Stromal cell of bone marrow (primary cell): ENCODE measurements around the gene CTAG1A.
A peak's percentile ranks its signal among the peaks of the same experiment; 100 is the strongest.
"Not testable (repeated sequence)": the region's sequence is repeated elsewhere in the genome, so short reads cannot be mapped to it uniquely, and the experiment has no call there.

Source experiments
- DNase-seq: peaks from one replicate; pipeline ENCODE4 v3.0.0-alpha.2; 2012; ENCODE audit warnings: low read depth

CTAG1A gene

DNA sequence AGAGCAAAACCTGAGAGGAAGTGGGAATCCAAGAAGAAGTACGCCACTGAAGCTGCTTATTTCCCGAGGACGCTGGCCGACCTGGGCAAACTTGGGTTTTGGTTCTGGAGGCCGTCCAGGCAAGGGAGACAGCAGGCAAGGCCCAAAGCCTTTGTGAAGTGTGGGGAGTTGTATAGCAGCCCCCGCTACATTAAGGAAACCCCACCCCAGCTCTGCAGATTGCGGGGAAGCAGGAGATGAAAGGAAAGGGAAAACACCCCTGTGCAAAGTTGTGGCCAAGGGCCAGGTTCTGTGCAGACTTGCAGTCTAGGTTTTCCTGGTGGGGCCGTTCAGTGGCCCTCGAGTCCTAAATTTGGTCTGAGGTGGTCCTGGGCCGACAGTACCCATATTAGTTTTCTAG lies 11.9 kb upstream of the CTAG1A start:
- DNase-seq: not testable (repeated sequence)

- not testable (repeated sequence) for DNase-seq
Measured at GRCh38 chrX:154575076-154575475, 9.9 kb upstream of the CTAG1A start.

GRCh38 chrX:154582994-154583393 lies 1.9 kb upstream of the CTAG1A start:
- not testable (repeated sequence) for DNase-seq

- not testable (repeated sequence) for DNase-seq
Measured at GRCh38 chrX:154590415-154590814, 5.5 kb downstream of the CTAG1A start.

- DNase-seq: no peak
Measured at GRCh38 chrX:154592505-154592904, 7.6 kb downstream of the CTAG1A start.

DNA sequence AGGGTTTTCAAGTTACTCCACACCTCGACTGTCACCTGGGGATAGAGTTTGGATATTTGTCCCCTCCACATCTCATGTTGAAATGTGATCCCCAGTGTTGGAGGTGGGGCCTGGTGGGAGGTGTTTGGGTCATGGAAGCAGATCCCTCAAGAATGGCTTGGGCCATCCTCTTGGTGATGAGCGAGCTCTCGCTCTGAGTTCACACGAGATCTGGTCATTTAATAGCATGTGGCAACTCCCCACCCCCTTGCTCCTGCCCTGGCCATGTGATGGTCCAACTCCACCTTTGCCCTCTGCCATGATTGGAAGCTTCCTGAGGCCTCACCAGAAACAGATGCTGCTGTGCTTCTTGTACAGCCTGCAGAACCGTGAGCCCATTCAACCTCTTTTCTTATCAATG lies 8.3 kb downstream of the CTAG1A start:
- DNase-seq: no peak

GRCh38 chrX:154594491-154594890 lies 9.6 kb downstream of the CTAG1A start:
- no peak for DNase-seq

DNA sequence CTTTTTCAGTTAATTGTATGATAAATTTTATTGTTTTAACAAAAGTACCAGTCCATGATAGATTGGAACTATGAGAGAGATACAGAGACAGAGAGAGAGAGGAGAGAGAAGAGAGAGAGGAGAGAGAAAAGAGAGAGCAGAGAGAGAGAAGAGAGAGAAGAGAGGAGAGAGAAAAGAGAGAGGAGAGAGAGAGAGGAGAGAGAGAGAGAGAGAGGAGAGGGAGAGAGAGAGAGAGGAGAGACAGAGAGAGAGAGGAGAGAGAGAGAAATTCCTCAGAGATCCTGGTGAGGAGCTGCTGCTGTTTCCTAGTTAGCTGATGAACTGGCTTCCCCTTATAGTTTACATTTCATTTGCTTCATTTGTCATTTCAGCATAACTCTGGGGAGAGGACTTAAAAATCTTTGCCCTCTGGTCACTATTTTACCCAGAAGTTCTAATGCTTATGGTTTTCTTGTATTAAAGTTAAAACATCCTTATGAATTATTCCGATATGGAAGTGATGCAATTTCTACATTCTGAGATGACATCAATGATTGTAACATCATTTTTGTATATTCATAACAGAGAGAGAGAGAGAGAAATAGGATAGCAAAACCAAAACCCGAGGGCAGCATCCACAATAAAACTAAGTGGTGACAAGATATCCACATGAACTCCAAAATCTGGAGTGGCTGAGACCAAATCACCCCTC lies 10.8 kb downstream of the CTAG1A start:
- DNase-seq: no peak

GRCh38 chrX:154596290-154596929 lies 11.5 kb downstream of the CTAG1A start:
- DNase-seq: no peak

GRCh38 chrX:154597221-154597620 lies 12.3 kb downstream of the CTAG1A start:
- no peak for DNase-seq

- DNase-seq: no peak
Measured at GRCh38 chrX:154598656-154599055, 13.7 kb downstream of the CTAG1A start.

GRCh38 chrX:154599531-154599930 lies 14.6 kb downstream of the CTAG1A start:
- DNase-seq: no peak

DNA sequence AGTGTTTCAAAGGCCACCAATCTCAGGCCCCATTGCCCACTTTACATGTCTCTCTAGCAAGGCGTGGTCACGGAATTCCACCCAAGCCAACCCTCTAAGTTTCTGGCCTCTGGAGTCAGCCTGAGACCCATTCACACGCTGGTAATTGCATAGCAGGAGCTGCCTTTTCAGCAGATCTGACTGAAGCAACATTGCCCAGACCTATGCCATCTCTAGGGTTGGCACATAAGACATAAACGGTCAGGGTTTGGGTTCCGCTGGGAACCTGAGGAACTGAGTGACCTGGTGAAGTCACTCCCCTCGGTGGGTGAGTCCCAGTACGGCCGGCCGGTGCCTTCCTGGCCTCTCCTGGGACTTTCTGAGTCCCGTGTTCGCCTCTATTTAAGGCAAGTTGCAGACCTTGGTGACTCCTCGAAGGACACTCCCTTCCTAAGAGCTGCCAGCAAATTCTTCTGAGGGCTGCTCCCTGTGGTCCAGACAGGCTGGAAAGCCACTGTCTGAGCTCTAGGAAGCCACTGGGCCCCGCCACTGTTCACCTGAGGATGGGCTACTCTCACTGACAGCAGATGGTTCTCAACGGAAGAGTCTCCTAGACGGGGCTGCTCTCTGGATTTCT lies 15.9 kb downstream of the CTAG1A start:
- DNase-seq: no peak

DNA sequence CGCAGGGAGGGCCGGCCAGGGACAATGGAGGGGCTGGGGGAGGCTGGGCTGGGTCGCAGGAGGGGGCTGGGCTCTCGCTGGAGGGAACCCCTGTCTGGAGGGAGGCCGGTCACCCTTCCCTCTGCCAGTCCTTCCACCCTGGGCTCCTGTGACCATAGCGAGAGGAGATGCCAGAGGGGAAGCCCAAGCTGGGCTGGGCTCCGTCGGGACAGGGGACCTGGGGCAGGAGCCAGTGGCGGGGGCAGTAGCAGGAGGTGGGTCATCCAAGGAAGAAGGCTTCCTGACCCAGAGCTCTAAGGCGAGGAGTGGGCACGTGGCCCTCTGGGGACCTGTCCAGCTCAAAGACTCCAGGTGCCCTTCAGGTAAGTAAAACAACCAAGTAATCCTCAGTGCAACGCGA lies 17.3 kb downstream of the CTAG1A start:
- no peak for DNase-seq

DNA sequence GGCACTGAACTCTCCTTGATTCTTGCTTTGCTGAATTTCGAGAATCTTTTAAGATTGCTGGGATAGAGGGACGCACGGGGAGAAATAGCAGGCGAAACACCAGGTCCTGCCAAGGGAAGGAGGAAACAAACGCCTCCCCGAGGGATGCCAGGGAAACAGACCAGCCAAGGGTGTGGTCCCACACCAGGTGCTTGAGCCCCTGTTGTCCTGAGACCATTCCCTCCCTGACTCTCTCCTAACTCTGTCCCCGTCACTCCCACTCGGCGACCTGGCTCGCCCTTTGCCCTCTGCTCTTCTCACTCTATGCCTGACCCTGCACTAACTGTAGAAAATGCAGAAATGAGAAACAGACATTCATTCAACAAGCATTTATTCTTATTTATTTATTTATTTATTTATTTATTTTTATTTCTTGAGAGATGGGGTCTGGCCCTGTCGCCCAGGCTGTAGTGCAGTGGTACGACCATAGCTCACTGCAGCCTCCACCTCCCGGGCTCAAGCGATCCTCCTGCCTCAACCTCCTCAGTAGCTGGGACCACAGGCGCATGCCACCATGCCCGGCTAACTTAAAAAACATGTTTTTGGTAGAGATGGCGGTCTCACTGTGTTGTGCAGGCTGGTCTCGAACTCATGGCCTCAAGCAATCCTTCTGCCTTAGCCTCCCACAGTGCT lies 18.0 kb downstream of the CTAG1A start:
- no peak for DNase-seq

GRCh38 chrX:154603438-154604430 lies 18.8 kb downstream of the CTAG1A start:
- peak; percentile 37 for DNase-seq

GRCh38 chrX:154605566-154605965 lies 20.6 kb downstream of the CTAG1A start:
- no peak for DNase-seq

- DNase-seq: no peak
Measured at GRCh38 chrX:154607370-154607769, 22.4 kb downstream of the CTAG1A start.

- DNase-seq: not testable (repeated sequence)
Measured at GRCh38 chrX:154607976-154608375, 23.0 kb downstream of the CTAG1A start.

- DNase-seq: not testable (repeated sequence)
Measured at GRCh38 chrX:154608823-154609222, 23.9 kb downstream of the CTAG1A start.

- DNase-seq: not testable (repeated sequence)
Measured at GRCh38 chrX:154611146-154611545, 26.2 kb downstream of the CTAG1A start.

DNA sequence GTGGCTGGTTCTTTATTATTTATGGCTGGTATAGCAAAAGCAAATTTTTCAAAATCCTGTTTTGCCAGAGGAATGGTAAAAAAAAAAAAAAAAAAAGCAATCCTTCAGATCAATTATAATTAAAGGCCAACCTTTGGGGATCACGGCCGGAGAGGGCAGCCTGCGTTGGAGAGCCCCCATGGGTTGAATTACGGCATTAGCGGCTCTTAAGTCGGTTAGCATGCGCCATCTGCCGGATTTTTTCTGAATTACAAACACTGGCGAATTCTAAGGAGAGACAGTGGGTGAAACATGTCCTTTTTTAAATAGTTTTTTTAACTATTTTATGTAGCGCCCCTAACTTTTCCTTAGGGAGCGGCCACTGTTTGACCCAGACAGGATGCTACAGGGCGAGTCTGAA lies 28.7 kb downstream of the CTAG1A start:
- DNase-seq: not testable (repeated sequence)
